ENCODE results near the gene PARS2.

GRCh38 chr1:54787604-54788003, 23.3 kb upstream of the PARS2 start:
- TF ChIP-seq CTCF (IDR thresholded peaks at IDR 0.05) (no peak), ZC3H11A (IDR thresholded peaks at IDR 0.05) (no peak), ESRRA (IDR thresholded peaks at IDR 0.05; ENCODE audit: borderline replicate concordance, low read length) (no peak), ZFP36 (IDR thresholded peaks at IDR 0.05; ENCODE audit: borderline replicate concordance, partially characterized antibody) (no peak), POLR2A (IDR thresholded peaks at IDR 0.05; ENCODE audit: low read length) (no peak), SMC3 (IDR thresholded peaks at IDR 0.05) (no peak), RNF2 (IDR thresholded peaks at IDR 0.05; ENCODE audit: borderline replicate concordance, low read depth) (no peak)

All from A549 (cell line).